GM23338 (cell line): ENCODE data around the gene VSX1. TPM values are rescaled to one million over a fixed set of nuclear protein-coding genes. Genes with fewer than 3 reads are reported as not detected.

ENCODE experiments used
- ATAC-seq: fragments of 200-7000 bp; cut with Tn5 transposase; 3 replicates; pipeline ENCODE4 v1.9.1; 2020
- DNase-seq: peaks from one replicate; pipeline ENCODE4 v3.0.0-alpha.2; 2015; ENCODE audit warnings: low spot score
- H2AFZ ChIP-seq: fragments of 200-600 bp; sonication (generic); 2 replicates; pipeline ENCODE4 v1.8.0; 2016; ENCODE audit warnings: antibody characterized with exemption, mild to moderate bottlenecking, moderate library complexity
- H3F3A ChIP-seq: fragments of 200-600 bp; sonication (generic); replicated peaks from 2 replicates; pipeline ENCODE4 v1.8.0; 2017; ENCODE audit warnings: antibody characterized with exemption, mixed run types, low read depth
- H3K27ac ChIP-seq: fragments of 200-600 bp; sonication (generic); 2 replicates; pipeline ENCODE4 v1.6.1; 2016; ENCODE audit warnings: low read depth
- H3K27me3 ChIP-seq: fragments of 200-600 bp; sonication (generic); 2 replicates; pipeline ENCODE4 v1.8.0; 2016; ENCODE audit warnings: mild to moderate bottlenecking, mixed run types, moderate library complexity; ENCODE audit not compliant: insufficient read depth
- H3K36me3 ChIP-seq: fragments of 200-600 bp; sonication (generic); 2 replicates; pipeline ENCODE4 v1.8.0; 2016; ENCODE audit warnings: mild to moderate bottlenecking; ENCODE audit not compliant: insufficient read depth
- H3K4me1 ChIP-seq: fragments of 200-600 bp; sonication (generic); 2 replicates; pipeline ENCODE4 v1.8.0; 2016; ENCODE audit warnings: mild to moderate bottlenecking, moderate library complexity; ENCODE audit not compliant: insufficient read depth
- H3K4me2 ChIP-seq: fragments of 200-600 bp; sonication (generic); 2 replicates; pipeline ENCODE4 v1.7.1; 2017; ENCODE audit warnings: mixed run types
- H3K4me3 ChIP-seq: fragments of 200-600 bp; sonication (generic); 2 replicates; pipeline ENCODE4 v1.6.1; 2016; ENCODE audit warnings: mixed run types
- H3K79me2 ChIP-seq: fragments of 200-600 bp; sonication (generic); replicated peaks from 2 replicates; pipeline ENCODE4 v1.8.0; 2017; ENCODE audit warnings: mild to moderate bottlenecking; ENCODE audit not compliant: insufficient read depth
- H3K9me2 ChIP-seq: fragments of 200-600 bp; sonication (generic); 2 replicates; pipeline ENCODE4 v1.8.0; 2017; ENCODE audit not compliant: insufficient read depth
- H4K20me1 ChIP-seq: fragments of 200-600 bp; sonication (generic); replicated peaks from 2 replicates; pipeline ENCODE4 v1.8.0; 2017; ENCODE audit warnings: mild to moderate bottlenecking; ENCODE audit not compliant: insufficient read depth
- H3K27ac Mint-ChIP-seq: 2 replicates; pipeline ENCODE4 v1.8.0; 2020; ENCODE audit warnings: inconsistent platforms, mild to moderate bottlenecking, moderate library complexity, mixed read lengths
- H3K27me3 Mint-ChIP-seq: 3 replicates; pipeline ENCODE4 v1.8.0; 2022; ENCODE audit warnings: low read depth, mild to moderate bottlenecking, moderate library complexity, mixed read lengths, inconsistent platforms; ENCODE audit not compliant: insufficient read depth, poor library complexity
- H3K36me3 Mint-ChIP-seq: 3 replicates; pipeline ENCODE4 v1.8.0; 2021; ENCODE audit warnings: low read depth, mild to moderate bottlenecking, inconsistent platforms, moderate library complexity, mixed read lengths
- H3K4me1 Mint-ChIP-seq: 3 replicates; pipeline ENCODE4 v1.8.0; 2020; ENCODE audit warnings: mild to moderate bottlenecking, inconsistent platforms, mixed read lengths
- H3K4me3 Mint-ChIP-seq: 3 replicates; pipeline ENCODE4 v1.8.0; 2021; ENCODE audit warnings: moderate library complexity, mild to moderate bottlenecking, inconsistent platforms, mixed read lengths
- H3K9me3 Mint-ChIP-seq: 3 replicates; pipeline ENCODE4 v1.8.0; 2020; ENCODE audit warnings: moderate library complexity, mild to moderate bottlenecking, inconsistent platforms, mixed read lengths
- CREB1 ChIP-seq: fragments of 250-450 bp; sonication (Bioruptor Pico); IDR thresholded peaks from 2 replicates; pipeline ENCODE4 v1.5.0; 2020; ENCODE audit warnings: low read depth, mild to moderate bottlenecking, moderate library complexity
- CTCF ChIP-seq, 2 experiments: fragments of 200-600 bp in 1 of 2; sonication (generic) in 1 of 2; conservative IDR thresholded peaks; 2 replicates each; pipeline versions ENCODE4 v1.5.1 to v1.6.1; 2016 to 2017; ENCODE audit warnings: antibody characterized with exemption in 2 of 2, low read depth in 2 of 2, mild to moderate bottlenecking in 2 of 2, moderate library complexity in 1 of 2
- EZH2 ChIP-seq: fragments of 200-600 bp; sonication (generic); IDR thresholded peaks from one replicate; pipeline ENCODE4 v1.8.0; 2017; ENCODE audit warnings: antibody characterized with exemption, mild to moderate bottlenecking, low read depth; ENCODE audit not compliant: unreplicated experiment
- EZH2phosphoT487 ChIP-seq: fragments of 200-600 bp; sonication (generic); IDR thresholded peaks from one replicate; pipeline ENCODE4 v1.8.1; 2018; ENCODE audit warnings: antibody characterized with exemption; ENCODE audit not compliant: unreplicated experiment
- NANOG ChIP-seq: IDR thresholded peaks from 2 replicates; pipeline ENCODE4 v1.6.1; 2016; ENCODE audit warnings: antibody characterized with exemption, borderline replicate concordance
- POLR2AphosphoS5 ChIP-seq: IDR thresholded peaks from 2 replicates; pipeline ENCODE4 v1.6.1; 2016; ENCODE audit warnings: antibody characterized with exemption, low read depth
- ZNF462 ChIP-seq: fragments of 250-450 bp; sonication (Bioruptor Pico); IDR thresholded peaks from 2 replicates; pipeline ENCODE4 v1.5.0; 2020; ENCODE audit warnings: mild to moderate bottlenecking, moderate library complexity
- polyA plus RNA-seq: library from polyadenylated mRNA; unstranded; fragments of >200 nt; fragmentation: Nextera tagmentation; extraction: Ambion mirVana; gene quantifications from 2 replicates; pipeline ENCODE4 v1.2.1, GENCODE V29; 2016
- total RNA-seq: library from RNA; depleted of rRNA; stranded (reverse); fragments of >200 nt; shearing (Covaris generic); gene quantifications from 2 replicates; pipeline ENCODE4 v1.2.3, GENCODE V29; 2014
- TF ChIP-seq, protein P1 (sequence below): IDR thresholded peaks from 2 replicates; pipeline ENCODE4 v1.6.1; 2016; ENCODE audit warnings: antibody characterized with exemption

VSX1 gene
- total and polyA plus RNA-seq, 2 experiments from 2014 or later, result 0.73 TPM; not detected in 1

- Histone ChIP-seq H3K4me1 (peaks cover 6% of the 10 kb centered on the region; the same call in 1 of the 2 replicates), H3K4me2 (peak overlapping the region; percentile 86), H3F3A (no peaks in the 10 kb centered on the region), H3K79me2 (no peaks in the 10 kb centered on the region), H4K20me1 (no peaks in the 10 kb centered on the region), H2AFZ (peak overlapping the region; percentile 97), H3K27me3 (peaks cover 75% of the 10 kb centered on the region), H3K36me3 (no peaks in the 10 kb centered on the region), H3K9me2 (no peaks in the 10 kb centered on the region), H3K27ac (no peak overlapping the region), H3K4me3 (peak overlapping the region; percentile 69)
- H3K4me3 Mint-ChIP-seq, result peak overlapping the region; percentile 68
- peaks cover 63% of the 10 kb centered on the region for H3K27me3 Mint-ChIP-seq
- ATAC-seq (peak; percentile 69), DNase-seq (peak; percentile 72)
- H3K9me3 Mint-ChIP-seq, result no peaks in the 10 kb centered on the region
- H3K27ac Mint-ChIP-seq, result no peak overlapping the region
- H3K4me1 Mint-ChIP-seq, result peaks cover 9% of the 10 kb centered on the region; the same call in 2 of the 3 replicates
- TF ChIP-seq CTCF (conservative IDR thresholded peaks at IDR 0.05; ENCODE audit: low read depth in 2 of 2), result no peak
- TF ChIP-seq NANOG, result no peak
- TF ChIP-seq EZH2, result peak; percentile 64
- TF ChIP-seq CREB1, result 0 out of 2 replicates have a peak, but pooled peaks have one; percentile 17
- no peaks in the 10 kb centered on the region for H3K36me3 Mint-ChIP-seq
Measured at GRCh38 chr20:25057234-25058050, 24.5 kb downstream of the VSX1 start.

DNA sequence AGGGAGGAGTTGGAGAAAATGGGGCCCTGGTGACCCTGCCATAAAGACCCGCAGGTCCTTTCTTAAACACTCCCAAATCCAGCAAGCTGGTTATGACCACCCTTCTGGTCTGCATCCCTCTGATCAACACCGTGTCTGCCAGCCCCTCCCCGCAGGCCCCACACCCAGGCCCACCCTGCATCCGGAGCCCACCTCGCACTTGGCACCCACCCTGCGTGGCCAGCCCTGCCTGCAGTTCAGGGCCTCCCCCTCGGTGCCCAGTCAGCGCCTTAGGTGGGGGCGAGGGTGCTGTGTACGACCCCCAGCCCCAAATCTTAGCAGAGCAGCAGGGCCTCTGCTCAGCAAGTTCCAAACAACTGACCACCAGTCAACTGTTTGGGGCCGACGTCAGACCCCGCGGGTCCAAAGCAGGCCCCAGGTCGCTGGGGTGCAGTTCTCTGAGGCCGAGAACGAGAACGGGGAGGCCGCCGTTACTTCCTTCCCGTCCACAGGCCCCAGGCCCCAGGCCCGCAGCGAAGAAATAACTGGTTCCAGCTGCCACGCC is 25.2 kb downstream of the VSX1 start:
- Mint-ChIP-seq H3K4me3 (peak overlapping the region; percentile 68), H3K9me3 (no peaks in the 10 kb centered on the region), H3K36me3 (no peaks in the 10 kb centered on the region), H3K27ac (no peak overlapping the region), H3K4me1 (peaks cover 11% of the 10 kb centered on the region; the same call in 2 of the 3 replicates), H3K27me3 (peaks cover 56% of the 10 kb centered on the region)
- H2AFZ ChIP-seq, result peak overlapping the region; percentile 97
- DNase-seq, result no peak
- H3K4me2 ChIP-seq, result peak overlapping the region; percentile 86
- no peaks in the 10 kb centered on the region; the same call in 1 of the 2 replicates for H3K9me2 ChIP-seq
- no peaks in the 10 kb centered on the region for H3K36me3 ChIP-seq
- peak; percentile 20 for ATAC-seq
- H4K20me1 ChIP-seq, result no peaks in the 10 kb centered on the region
- no peak overlapping the region for H3K27ac ChIP-seq
- peaks cover 70% of the 10 kb centered on the region for H3K27me3 ChIP-seq
- no peaks in the 10 kb centered on the region for H3F3A ChIP-seq
- H3K4me3 ChIP-seq, result peak overlapping the region; percentile 69
- no peaks in the 10 kb centered on the region for H3K79me2 ChIP-seq
- peaks cover 12% of the 10 kb centered on the region; the same call in 1 of the 2 replicates for H3K4me1 ChIP-seq
- TF ChIP-seq ZNF462 (no peak), CTCF (conservative IDR thresholded peaks at IDR 0.05; ENCODE audit: low read depth in 2 of 2) (no peak), POLR2AphosphoS5 (no peak), EZH2phosphoT487 (no peak)
- TF ChIP-seq, protein P1, sequence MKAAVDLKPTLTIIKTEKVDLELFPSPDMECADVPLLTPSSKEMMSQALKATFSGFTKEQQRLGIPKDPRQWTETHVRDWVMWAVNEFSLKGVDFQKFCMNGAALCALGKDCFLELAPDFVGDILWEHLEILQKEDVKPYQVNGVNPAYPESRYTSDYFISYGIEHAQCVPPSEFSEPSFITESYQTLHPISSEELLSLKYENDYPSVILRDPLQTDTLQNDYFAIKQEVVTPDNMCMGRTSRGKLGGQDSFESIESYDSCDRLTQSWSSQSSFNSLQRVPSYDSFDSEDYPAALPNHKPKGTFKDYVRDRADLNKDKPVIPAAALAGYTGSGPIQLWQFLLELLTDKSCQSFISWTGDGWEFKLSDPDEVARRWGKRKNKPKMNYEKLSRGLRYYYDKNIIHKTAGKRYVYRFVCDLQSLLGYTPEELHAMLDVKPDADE, result no peak
